HG02623 (cell line): ENCODE measurements around the gene SNX18.

Source experiments
- ATAC-seq: cut with Tn5 transposase; IDR thresholded peaks from one replicate; pipeline ENCODE4 v1.9.1; 2021; ENCODE audit warnings: moderate library complexity; ENCODE audit not compliant: unreplicated experiment

SNX18 gene

DNA sequence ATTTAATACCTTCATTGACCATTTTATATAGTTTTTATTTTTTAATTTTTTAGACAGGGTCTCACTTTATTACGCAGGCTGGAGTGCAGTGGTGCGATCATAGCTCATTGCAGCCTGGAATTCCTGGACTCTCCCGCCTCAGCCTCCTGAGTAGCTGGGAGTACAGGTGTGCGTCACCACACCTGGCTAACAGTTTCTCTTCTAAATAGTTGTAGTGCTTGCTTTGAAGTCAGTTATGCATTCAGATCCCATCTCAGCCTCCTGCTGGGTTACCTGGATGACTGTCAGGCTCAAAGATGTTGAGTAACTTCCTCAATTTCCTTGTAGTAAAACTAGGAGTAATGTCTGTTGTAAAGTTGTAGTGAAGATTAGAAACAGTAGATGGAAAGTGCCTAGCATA, 21.4 kb downstream of the SNX18 start:
- ATAC-seq: no peak

DNA sequence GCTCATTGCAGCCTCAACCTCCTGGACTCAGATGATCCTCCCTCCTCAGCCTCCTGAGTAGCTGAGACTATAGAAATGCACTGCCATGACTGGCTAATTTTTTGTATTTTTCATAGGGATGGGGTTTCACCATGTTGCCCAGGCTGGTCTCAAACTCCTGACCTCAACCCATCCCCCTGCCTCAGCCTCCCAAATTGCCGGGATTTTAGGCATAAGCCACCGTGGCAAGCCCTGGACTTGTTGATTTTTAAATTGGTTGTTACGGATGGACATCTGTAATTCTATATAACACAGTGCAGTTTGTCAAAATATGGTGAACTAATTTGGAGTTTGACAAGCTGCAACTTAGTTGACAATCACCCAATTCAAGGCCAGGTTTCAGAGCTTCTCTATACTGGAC, 22.7 kb downstream of the SNX18 start:
- ATAC-seq: no peak

DNA sequence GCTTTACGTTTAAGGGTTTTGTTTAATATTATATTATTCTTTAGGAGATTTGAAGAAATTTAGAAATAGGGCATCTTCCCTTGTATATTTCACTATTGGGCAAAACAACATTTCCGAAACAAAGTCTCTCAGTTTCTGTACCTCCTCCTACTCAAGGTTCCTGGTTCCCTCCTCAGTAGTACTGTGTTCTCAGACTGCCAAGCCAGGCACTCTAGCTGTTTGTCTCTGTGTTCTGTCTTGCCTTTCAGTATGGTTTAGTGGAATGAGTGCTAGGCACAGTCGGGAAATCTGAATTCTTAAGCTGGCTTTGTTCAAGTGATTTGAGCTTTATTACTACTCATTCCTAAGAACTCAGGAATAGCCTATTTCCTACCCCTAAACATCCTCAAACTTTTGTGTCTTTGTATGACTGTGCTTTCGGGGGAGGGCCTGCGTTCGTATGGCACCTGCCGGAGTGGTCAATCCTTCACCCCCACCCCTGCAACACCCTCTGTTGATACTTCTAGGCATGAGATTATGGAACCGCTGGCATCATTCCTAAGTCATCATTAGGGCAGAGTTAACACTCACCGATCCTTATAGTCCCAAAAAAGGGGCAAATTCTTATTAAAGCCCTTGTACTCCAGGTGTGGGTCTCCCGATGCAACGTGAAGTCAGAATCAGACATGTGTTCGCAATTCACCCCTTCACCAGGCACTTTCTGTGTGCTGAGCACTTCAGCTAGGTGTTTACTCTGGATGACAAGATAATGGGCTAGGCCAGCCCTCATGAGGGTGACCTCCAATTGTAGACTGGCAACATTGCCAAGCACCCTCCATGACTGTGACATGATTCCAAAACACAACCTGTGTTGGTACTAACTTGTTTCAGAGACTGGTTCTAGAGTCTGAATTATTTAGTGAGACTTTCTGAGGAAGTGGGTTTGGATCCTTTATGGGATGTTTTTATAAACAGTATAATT, 24.5 kb downstream of the SNX18 start:
- ATAC-seq: no peak

DNA sequence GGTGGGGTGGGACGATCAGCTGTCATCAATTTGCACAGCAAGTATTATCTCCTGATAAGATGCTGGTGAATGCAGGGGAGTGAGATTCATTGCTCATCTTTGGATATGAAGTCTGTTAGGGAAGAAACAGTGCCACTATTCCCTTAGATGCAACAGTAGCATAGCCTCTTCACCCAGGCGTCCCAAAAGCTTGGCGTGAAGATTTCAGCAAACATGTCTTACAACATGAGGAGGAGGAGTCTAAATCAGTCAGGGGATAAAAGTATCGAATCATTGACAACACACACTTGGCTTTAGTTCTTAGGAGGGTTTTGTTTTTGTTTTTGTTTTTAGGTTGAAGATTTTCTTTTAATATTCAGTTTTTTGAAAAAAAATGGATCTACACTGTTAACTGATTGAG, 26.5 kb downstream of the SNX18 start:
- ATAC-seq: no peak

DNA sequence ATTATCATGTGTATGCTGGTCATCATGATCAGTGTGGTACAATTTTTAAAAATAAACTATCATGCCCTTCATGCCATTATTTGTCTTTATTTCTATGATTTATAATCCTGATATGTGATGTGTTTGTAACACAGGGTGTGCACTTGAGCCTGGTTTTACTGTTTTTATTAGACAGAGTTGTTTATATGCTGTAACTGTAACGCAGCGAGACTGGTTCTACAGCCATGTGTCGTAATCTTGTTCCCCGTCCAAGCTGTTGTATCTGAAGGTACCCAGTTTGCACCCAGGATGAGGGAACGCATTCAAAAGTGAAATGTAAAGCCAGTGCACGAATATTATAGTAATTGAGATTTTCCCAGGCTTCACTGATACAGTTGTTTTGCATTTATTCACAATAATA, 28.2 kb downstream of the SNX18 start:
- ATAC-seq: no peak

DNA sequence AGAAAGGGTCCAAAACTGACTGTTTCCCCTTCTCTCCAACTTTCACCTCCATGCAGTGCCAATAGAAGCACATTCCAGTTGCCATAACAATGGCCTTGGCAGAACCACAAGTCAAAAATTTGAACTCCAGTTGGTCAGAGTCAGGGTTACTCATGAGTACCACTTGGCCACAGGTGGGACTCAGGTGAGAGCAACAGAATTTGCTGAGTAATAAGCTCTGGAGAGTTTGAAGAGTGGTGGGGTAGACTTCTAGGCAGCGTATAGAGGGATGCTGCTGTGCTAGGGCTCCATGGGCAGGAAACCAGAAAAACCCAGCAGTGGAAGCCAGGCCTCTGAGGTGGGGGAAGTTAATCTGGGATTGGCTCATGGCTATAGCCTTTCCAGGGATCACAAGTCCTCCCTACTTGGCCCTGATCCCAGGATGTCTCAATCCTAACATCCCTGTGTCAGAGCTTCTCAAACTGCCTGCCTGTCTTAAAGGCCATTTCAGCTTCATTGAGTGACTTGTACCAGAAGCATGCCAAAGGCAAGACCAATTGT, 30.2 kb downstream of the SNX18 start:
- no peak for ATAC-seq

DNA sequence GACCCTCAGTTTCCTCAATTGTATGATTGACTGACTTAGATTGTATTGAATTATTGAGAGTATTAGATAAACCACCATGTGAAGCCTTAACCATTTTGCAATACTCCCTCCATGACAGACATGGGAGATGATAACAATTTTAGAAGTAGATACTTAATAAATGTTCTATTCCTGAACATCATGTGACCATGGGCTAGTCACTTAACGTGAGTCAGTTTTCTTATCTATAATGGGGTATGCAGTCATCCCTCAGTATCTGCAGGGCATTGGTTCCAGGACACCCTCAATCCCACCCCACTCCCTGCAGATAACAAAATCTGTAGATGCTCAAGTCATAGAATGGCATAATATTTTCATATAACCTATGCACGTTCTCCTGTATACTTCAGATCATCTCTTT, 31.0 kb downstream of the SNX18 start:
- ATAC-seq: no peak

DNA sequence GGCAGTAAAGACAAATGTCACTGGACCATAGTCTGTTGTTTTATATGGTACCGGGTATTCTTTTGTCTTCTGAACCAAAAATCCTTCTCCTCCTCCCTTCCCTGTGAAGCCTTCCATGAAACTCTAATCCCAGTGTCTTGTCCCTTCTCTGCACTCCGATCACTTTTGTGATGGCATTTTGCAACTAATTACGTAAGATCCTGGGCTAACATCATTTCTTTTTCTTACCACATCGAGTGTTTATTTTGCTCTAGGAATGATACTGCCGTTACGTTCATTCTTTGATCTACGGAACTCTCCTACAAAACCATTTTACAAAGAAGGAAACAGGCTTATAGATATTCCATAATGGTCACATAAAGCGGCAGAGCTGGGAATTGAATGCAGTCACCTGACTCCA, 33.7 kb downstream of the SNX18 start:
- ATAC-seq: no peak

DNA sequence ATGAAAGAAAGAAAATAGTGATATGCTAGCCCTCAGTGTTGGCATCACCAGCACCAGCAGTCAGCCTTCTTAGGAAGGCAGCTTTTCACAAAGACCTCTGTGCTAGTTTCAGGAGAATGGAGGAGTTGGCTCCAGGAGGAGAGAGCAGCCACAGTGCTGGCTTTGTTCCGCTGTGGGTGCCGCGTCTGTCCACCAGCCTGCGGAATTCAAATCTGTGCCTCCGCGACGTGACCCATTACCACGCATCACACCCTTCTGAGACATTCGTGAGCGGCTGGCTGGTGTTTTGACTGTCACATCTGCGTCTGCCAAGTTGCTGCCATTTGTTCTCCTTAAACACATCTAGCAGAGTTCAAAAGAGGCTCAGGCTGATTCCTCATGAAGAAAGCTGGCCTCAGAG, 34.4 kb downstream of the SNX18 start:
- no peak for ATAC-seq

DNA sequence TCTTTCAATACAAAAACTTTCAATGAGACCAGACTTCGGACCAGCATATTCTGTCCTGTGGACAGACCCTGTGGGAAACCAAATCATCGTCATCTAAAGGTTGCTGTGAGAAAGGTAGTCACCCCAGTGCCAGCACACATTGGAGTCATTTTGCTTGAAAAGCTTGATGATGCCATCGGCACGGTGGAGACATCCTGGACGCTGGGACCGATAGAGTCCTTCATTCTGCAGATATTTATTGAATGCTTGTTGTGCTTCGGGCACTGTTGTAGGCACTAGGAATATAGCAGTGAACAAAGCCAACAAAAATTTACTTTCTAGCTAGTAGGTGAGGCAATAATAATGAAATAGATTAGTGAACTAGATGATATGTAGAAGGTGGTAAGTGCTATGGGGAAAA, 34.9 kb downstream of the SNX18 start:
- ATAC-seq: no peak

DNA sequence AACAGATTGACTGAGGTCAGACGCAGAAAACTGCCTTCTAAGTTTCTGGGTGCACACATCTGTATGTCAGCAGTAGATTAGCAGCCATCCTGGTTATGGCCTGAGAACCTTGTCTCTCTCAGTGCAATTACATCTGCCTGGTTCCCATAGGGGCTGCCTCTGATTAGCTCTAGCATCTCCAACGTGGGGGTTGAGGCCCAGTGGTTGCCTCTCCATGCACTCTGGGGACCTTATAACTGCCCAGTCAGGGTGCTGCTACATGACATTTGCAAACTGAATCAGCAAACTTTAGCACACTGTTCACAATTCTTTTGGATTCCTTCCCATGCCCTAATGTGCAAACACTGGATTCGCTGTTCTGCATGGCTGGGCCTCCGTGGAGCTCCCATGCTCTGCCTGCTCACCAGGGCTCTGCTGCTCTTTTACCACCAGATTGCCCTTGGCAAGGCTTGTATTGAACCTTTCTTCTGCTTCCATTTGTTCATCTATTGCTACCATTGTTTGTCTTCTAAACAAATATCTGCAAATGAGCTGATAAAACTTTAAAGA, 36.2 kb downstream of the SNX18 start:
- no peak for ATAC-seq

DNA sequence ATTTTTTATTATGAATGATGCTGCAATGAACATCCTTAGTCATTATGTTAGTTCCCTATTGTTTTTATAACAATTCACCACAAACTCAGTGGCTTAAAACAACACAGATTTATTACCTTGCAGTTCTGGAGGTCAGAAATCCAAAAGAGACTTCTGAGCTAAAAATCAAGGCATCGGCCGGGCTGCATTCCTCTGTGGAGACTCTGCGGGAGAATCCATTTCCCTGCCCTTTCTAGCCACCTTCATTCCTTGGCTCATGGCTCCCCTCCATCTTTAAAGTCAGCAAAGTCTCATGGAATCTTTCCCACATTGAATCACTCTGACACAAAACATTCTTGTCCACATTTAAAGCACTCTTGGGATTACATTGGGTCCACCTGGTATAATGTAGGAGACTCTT, 38.6 kb downstream of the SNX18 start:
- ATAC-seq: no peak

DNA sequence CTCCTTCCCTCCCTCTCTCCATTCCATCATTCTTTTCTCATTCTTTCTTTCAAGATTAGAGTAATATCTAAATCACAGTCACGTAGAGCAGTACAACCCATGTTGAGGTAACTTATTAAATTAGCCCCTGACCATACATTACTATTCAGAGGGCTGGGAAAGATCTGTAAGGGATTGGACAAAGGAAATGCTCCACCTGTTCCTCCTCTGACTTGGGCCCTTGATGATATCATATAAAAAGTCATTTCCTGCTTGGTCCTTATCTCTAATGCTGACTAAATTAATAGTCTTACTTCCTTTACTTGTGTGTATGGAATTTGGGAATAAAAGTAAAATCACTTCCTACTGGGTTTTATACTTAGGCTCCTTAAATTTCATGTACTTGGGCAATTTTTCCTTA, 40.8 kb downstream of the SNX18 start:
- no peak for ATAC-seq

DNA sequence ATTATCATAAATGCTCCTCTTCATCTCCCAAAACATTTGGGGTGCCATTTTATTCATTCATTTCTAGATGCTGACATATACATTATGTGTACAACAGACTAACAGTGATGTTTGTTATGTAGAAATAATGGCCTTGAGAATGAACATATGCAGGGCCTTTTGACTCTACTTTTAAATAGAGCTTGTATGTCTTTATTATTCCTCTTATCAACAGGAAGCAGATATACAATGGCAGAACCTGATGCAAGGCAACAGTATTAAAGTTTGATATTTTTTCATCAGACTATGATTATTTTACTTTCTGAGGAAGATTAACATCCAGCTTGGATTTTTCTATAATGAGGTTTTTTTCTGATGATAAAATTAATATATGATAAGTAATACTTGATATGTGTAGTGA, 44.1 kb downstream of the SNX18 start:
- ATAC-seq: no peak

DNA sequence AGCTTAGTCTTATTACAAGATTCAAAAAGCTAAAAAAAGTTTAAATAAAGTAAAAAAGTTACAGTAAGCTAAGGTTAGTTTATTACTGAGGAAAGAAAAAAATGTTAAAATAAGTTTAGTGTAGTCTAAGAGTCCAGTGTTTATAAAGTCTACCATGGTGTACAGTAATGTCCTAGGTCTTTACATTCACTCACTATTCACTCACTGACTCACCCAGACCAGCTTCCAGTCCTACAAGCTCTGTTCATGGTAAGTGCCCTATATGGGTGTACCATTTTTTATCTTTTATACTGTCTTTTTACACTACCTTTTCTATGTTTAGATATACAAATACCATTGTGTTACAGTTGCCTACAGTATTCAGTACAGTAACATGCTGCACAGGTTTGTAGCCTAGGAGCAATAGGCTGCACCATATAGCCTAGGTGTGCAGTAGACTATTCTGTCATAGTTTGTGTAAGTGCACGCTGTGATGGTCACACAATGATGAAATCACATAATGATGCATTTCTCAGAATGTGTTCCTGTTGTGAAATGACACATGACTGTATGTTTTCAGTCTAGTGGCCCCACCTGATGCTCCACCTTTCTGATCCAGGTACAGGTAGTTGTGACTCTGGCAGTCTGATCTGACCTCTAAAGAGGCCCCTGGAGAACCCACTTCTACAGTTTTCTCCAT, 45.7 kb downstream of the SNX18 start:
- ATAC-seq: no peak

DNA sequence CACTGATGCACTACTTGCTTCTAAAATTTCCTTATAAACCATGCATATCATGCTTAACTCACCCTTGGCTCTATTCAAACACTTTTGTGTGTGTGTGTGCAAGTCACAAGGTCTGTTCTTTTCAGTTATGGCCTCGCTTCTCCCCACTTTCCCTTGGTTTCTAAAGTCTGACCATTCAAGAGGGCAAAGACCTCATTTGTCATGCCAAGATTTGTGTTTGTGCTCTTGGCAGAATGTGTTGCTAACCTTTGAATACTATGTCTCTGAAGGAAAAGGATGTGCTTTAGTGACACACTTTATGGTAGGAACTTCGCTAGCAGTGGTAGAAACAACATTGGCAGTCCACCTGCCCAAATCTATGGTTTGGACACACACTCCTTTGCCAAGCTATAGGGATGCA, 50.4 kb downstream of the SNX18 start:
- ATAC-seq: no peak

DNA sequence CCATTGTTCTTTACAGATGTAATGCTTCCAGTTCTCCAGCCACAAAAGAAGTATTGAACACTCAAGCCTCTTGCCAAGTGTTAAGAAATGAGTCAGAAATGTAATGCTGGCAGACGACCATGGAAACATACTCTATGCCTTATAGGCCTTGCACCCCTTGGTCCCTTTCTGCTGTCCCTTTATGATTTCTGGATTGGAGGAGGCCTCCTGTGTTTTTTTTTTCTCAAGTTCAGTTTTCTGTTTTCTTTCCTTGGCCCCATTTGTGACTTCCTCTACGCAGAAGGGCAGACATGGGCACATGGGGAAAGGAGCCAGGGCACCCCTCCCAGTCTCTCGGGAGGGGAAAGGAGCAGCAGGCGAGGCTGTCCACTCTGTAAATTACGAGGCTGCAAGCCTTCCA, 53.4 kb downstream of the SNX18 start:
- ATAC-seq: no peak

DNA sequence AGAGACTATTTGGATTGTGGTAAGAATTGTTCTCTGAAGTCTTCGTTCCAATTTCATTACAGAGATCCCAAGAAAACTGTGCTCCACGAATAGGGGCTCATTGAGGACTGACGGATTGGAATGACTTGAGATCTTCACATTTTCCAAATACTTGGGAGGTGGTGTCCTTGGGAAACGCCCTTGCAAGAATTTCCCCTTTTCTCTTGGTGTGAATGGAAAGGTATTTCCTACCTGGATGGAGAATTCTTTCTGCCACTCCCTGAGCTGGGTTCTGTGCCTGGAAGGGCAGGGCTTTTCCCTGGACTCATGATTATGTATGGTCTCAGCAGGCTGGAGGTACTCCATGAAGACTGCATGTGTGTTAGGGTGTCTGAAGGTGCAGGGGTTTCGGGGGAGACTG, 53.9 kb downstream of the SNX18 start:
- no peak for ATAC-seq

DNA sequence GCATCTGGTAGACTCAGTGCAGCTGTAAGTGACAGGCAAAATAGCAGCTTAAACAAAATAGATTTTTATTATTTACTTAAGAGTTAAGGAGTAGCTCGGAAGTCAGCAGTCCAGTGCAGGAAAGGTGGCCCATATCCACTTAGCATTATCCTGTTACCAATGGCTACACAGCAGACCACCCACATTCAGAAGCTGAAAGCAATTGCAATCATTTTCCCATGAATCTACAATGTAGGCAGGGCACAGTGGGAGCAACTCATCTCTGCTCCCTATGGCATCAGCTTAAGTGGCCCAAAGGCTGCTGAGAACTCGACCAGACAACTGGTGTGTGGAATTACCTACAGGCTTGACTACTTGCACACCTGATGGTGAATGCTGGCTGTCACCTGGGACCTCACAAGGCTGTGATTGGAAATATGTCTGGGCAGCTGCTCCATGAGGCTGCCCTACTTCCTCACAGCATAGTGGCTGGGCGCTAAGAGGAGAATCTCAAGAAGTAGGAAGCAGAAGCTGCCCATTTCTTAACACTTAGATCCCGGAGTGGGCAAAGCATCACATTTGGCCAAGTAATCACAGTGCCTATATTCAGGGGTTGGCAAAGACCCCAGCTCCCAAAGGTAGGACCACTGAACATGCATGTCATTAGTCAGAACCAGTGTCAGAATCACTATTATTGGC, 56.4 kb downstream of the SNX18 start:
- no peak for ATAC-seq

DNA sequence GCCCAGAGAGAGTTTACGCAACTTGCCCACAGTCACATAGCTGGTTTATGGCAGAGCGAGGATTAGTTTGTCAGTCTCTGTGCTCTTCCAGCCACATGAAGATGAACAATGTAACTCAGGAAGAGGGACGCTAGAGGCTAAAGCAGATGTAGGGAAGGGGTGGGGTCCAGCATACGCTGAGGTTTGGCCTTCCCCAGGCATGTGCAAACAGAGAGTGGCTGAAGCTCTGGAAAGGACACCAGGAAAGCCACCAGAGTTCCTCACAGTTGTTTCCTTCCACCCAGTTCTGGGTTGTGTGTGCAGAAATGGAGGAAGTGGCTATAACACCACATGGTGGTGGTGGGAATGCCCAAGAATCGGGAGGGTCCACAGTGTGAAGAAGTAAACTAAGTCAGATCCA, 60.0 kb downstream of the SNX18 start:
- ATAC-seq: no peak

DNA sequence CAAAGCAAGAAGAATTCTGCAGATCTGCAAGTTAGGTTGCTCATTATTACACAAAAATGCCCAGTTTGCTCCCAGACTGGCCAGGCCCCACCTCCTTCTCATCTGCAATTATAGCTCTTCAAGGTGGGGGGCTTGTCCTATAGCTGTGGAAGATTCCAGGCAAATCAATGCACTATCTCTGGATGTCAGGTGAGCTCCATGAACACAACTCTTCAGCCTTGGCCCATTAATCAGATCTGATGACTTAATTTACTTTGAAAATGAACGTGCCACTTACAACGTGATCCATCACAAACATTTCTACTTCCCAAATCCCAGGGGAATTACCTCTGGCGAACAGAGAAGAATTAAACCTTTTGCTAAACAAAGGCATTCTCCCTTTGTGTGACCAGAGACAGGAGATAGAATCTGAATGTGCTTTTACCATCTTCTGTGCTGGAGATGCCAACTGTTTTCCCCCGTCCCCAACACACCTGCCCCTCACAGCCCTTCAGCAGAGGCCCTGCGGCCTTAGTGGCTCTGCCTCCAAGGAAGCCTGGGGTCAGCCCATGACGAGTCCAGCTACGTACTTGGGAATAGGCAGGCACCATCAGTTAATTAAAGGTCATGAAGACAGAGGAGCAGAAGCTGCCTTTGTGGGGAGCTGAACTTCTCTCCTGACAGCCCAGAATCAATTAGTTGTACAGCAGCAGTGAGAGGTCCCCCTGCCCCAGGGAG, 60.5 kb downstream of the SNX18 start:
- no peak for ATAC-seq
